Measurements from ENCODE around the gene TMEM80. TPM values are rescaled to one million over a fixed set of nuclear protein-coding genes. Genes with fewer than 3 reads are reported as not detected.
A peak's percentile ranks its signal among the peaks of the same experiment; 100 is the strongest.

TMEM80 gene
- total and polyA plus RNA-seq, 2 donors (not counting 3 experiments of a cell fraction or from before 2014, with no cell fraction given) = 21.2 to 26.6 TPM

DNA sequence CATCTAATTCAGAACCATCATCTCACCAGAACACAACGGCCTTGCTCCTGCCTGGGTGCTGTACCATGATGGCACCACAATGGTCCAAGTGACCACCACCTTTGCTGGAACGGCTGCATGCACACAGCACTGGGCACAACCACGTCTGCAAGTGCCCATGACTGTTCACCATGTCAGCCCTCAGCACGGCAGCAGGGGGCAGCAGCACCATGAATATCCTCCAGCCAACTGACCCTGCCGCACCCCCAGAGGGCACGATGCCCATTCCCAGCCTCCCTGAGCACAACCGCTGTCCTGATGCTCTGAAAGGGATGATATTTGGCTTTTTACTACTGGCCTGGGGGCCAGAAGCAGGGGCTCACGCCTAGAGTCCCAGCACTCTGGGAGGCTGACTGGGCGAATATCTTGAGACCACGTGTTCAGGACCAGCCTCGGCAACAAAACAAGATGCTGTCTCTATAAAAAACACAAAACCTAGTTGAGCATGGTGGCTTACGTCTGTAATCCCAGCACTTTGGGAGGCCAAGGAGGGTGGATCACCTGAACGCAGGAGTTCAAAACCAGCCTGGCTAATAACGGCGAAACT, 32.8 kb upstream of the TMEM80 start:
- dilution Hi-C loops (cut with MboI; ENCODE audit: extremely low pct_ligation_motif_present, low sequenced_read_pairs) = no loop called here
- no peak overlapping the region for H3K4me3 ChIP-seq (replicated peaks in 1 of 3; ENCODE audit: insufficient read depth in 1 of 3, low read depth in 1 of 3, low read length in 3 of 3)
- BruUV-seq (replicated peaks) = no TSS peak
- no peak overlapping the region for H3K27ac ChIP-seq (ENCODE audit: insufficient read depth, low read depth, low read length)
- no peaks in the 10 kb centered on the region for H3K9me1 ChIP-seq (replicated peaks; ENCODE audit: control insufficient read depth, extremely low read depth, insufficient read depth, low read length)
- H3K9me3 ChIP-seq (replicated peaks; ENCODE audit: control insufficient read depth, insufficient read depth, low read length) = no peaks in the 10 kb centered on the region
- DNase-seq (ENCODE audit: low read depth, low spot score) = peak; percentile 54
- no peak overlapping the region for H2AFZ ChIP-seq (ENCODE audit: low read depth, low read length)
- no peaks in the 10 kb centered on the region for H3K79me2 ChIP-seq (ENCODE audit: control insufficient read depth, insufficient read depth, low read length)
- intact Hi-C loops (cut with micrococcal nuclease) = loop anchor here (1.0 kb wide), 2 partner anchors 61 to 66 kb away; no protein-coding TSS in a partner anchor
- no peak overlapping the region for H3K9ac ChIP-seq (replicated peaks; ENCODE audit: extremely low read depth, insufficient read depth, low read length)
- no peaks in the 10 kb centered on the region for H3K27me3 ChIP-seq (ENCODE audit: control insufficient read depth in 2 of 2, insufficient read depth in 2 of 2, low read length in 2 of 2)
- peak; percentile 93 for FAIRE-seq
- ChIA-PET CTCF (interaction anchor here (0.6 to 1.4 kb wide), 7 partner anchors 11 to 66 kb away, joined by 3 to 10 read pairs (median 3); no protein-coding TSS in a partner anchor), POLR2A (no interaction called here)
- H3K4me1 ChIP-seq (ENCODE audit: control insufficient read depth, extremely low read depth, insufficient read depth, low read length) = no peaks in the 10 kb centered on the region
- no peaks in the 10 kb centered on the region for H4K20me1 ChIP-seq (replicated peaks; ENCODE audit: control insufficient read depth, extremely low read depth, insufficient read depth, low read length)
- H3K36me3 ChIP-seq (ENCODE audit: control insufficient read depth in 2 of 2, extremely low read depth in 1 of 2, insufficient read depth in 2 of 2, low read length in 2 of 2) = peaks cover 4 to 26% of the 10 kb centered on the region in 2 experiments
- no peak overlapping the region for H3K4me2 ChIP-seq (ENCODE audit: insufficient read depth, low read length)
- TF ChIP-seq, protein P1, sequence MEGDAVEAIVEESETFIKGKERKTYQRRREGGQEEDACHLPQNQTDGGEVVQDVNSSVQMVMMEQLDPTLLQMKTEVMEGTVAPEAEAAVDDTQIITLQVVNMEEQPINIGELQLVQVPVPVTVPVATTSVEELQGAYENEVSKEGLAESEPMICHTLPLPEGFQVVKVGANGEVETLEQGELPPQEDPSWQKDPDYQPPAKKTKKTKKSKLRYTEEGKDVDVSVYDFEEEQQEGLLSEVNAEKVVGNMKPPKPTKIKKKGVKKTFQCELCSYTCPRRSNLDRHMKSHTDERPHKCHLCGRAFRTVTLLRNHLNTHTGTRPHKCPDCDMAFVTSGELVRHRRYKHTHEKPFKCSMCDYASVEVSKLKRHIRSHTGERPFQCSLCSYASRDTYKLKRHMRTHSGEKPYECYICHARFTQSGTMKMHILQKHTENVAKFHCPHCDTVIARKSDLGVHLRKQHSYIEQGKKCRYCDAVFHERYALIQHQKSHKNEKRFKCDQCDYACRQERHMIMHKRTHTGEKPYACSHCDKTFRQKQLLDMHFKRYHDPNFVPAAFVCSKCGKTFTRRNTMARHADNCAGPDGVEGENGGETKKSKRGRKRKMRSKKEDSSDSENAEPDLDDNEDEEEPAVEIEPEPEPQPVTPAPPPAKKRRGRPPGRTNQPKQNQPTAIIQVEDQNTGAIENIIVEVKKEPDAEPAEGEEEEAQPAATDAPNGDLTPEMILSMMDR (IDR thresholded peaks at IDR 0.05; ENCODE audit: extremely low read depth in 1 of 2, insufficient read depth in 1 of 2, low read depth in 1 of 2, low read length in 2 of 2) = peak; percentile 76 to 86
- TF ChIP-seq EZH2 (IDR thresholded peaks at IDR 0.05; ENCODE audit: borderline replicate concordance, low read depth, low read length, severe bottlenecking) = no peak

DNA sequence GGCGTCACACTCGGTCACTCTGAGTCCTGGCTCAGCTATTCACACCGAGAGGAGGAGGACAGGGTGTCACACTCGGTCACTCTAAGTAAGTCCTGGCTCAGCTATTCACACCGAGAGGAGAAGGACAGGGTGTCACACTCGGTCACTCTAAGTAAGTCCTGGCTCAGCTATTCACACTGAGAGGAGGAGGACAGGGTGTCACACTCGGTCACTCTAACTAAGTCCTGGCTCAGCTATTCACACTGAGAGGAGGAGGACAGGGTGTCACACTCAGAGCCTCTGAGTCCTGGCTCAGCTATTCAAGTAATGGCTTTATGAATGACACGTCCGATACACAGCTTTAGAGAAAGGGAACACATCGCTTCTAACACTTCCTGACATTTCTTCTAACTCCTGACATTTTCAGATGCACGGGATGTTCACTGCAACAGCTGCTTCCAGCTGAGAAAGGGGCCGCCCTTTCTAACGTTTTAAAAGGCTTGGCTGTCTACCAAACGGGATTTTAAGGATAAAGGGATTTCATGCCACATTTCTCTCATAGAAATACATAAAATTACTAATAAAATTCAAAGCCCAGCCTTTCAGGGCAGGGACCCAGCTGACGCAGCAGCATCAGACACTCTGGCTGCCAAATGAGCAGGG, 30.4 kb upstream of the TMEM80 start:
- CTCF ChIA-PET = interaction anchor here (1.0 to 1.6 kb wide), 3 partner anchors 9 to 57 kb away, joined by 3 to 4 read pairs (median 4); partner anchors contain the start of gene TMEM80
- intact Hi-C loops (cut with micrococcal nuclease) (no loop called here), dilution Hi-C loops (cut with MboI; ENCODE audit: extremely low pct_ligation_motif_present, low sequenced_read_pairs) (no loop called here)
- no peaks in the 10 kb centered on the region for H4K20me1 ChIP-seq (replicated peaks; ENCODE audit: control insufficient read depth, extremely low read depth, insufficient read depth, low read length)
- H3K36me3 ChIP-seq (ENCODE audit: control insufficient read depth in 2 of 2, extremely low read depth in 1 of 2, insufficient read depth in 2 of 2, low read length in 2 of 2) = peaks cover 2 to 19% of the 10 kb centered on the region in 2 experiments
- H3K79me2 ChIP-seq (ENCODE audit: control insufficient read depth, insufficient read depth, low read length) = no peaks in the 10 kb centered on the region
- no peak overlapping the region for H3K4me2 ChIP-seq (ENCODE audit: insufficient read depth, low read length)
- H3K9me1 ChIP-seq (replicated peaks; ENCODE audit: control insufficient read depth, extremely low read depth, insufficient read depth, low read length) = no peaks in the 10 kb centered on the region
- POLR2A ChIA-PET = no interaction called here
- no peak overlapping the region for H3K9ac ChIP-seq (replicated peaks; ENCODE audit: extremely low read depth, insufficient read depth, low read length)
- H3K9me3 ChIP-seq (replicated peaks; ENCODE audit: control insufficient read depth, insufficient read depth, low read length) = no peaks in the 10 kb centered on the region
- H2AFZ ChIP-seq (ENCODE audit: low read depth, low read length) = no peak overlapping the region
- FAIRE-seq (no peak), DNase-seq (ENCODE audit: low read depth, low spot score) (no peak)
- H3K27me3 ChIP-seq (ENCODE audit: control insufficient read depth in 2 of 2, insufficient read depth in 2 of 2, low read length in 2 of 2) = no peaks in the 10 kb centered on the region
- no peak overlapping the region for H3K4me3 ChIP-seq (replicated peaks in 1 of 3; ENCODE audit: insufficient read depth in 1 of 3, low read depth in 1 of 3, low read length in 3 of 3)
- TF ChIP-seq POLR2A (IDR thresholded peaks at IDR 0.05; ENCODE audit: low read depth, low read length) = no peak
- TF ChIP-seq JUN (IDR thresholded peaks at IDR 0.05; ENCODE audit: borderline replicate concordance, insufficient read depth, insufficient read length, low read depth) = no peak
- no peak for TF ChIP-seq GATA2 (IDR thresholded peaks at IDR 0.05; ENCODE audit: insufficient read depth, insufficient read length, low read depth, low read length)
- TF ChIP-seq FOS (IDR thresholded peaks at IDR 0.05; ENCODE audit: borderline replicate concordance, insufficient read depth, low read length) = no peak
- no peak overlapping the region for H3K27ac ChIP-seq (ENCODE audit: insufficient read depth, low read depth, low read length)
- no peaks in the 10 kb centered on the region for H3K4me1 ChIP-seq (ENCODE audit: control insufficient read depth, extremely low read depth, insufficient read depth, low read length)
- no TSS peak for BruUV-seq (replicated peaks)

Measured in endothelial cell of umbilical vein (primary cell).